GM12872 (cell line): ENCODE measurements around the gene SNTN.

ENCODE experiments used
- CTCF ChIP-seq: IDR thresholded peaks from 3 replicates; pipeline ENCODE4 v1.5.1; 2011; ENCODE audit warnings: low read depth, mild to moderate bottlenecking, low read length, moderate library complexity; ENCODE audit not compliant: insufficient read depth

SNTN gene

GRCh38 chr3:63705092-63705645 lies 52.7 kb downstream of the SNTN start:
- TF ChIP-seq CTCF = no peak

GRCh38 chr3:63706321-63707085 lies 54.0 kb downstream of the SNTN start:
- no peak for TF ChIP-seq CTCF

- TF ChIP-seq CTCF = no peak
Observed at GRCh38 chr3:63707731-63708130, 55.3 kb downstream of the SNTN start.

- TF ChIP-seq CTCF = no peak
Observed at GRCh38 chr3:63709576-63709975, 57.1 kb downstream of the SNTN start.
